HL-60 (cell line): ENCODE results near the gene TNP2.

Experiments used
- DNase-seq, 2 experiments: peaks; one replicate each; pipeline ENCODE4 v3.0.0-alpha.2; 2010 to 2020; ENCODE audit warnings: low read depth in 1 of 2, low spot score in 1 of 2
- H3K27ac ChIP-seq: fragments of 250-450 bp; sonication (Bioruptor Pico); replicated peaks from 2 replicates; pipeline ENCODE4 v1.5.1; 2020; ENCODE audit warnings: mild to moderate bottlenecking, moderate library complexity
- H3K27me3 ChIP-seq: fragments of 250-450 bp; sonication (Bioruptor Pico); 2 replicates; pipeline ENCODE4 v1.5.1; 2021; ENCODE audit warnings: mild to moderate bottlenecking, moderate library complexity; ENCODE audit not compliant: insufficient read depth, poor library complexity, severe bottlenecking
- H3K4me3 ChIP-seq: replicated peaks from 2 replicates; pipeline ENCODE4 v1.5.1; 2011; ENCODE audit warnings: mild to moderate bottlenecking, control low read depth, low read length; ENCODE audit not compliant: insufficient read depth
- GABPA ChIP-seq: IDR thresholded peaks from 2 replicates; pipeline ENCODE4 v1.6.1; 2012; ENCODE audit warnings: low read depth
- POLR2AphosphoS5 ChIP-seq: IDR thresholded peaks from 2 replicates; pipeline ENCODE4 v1.6.1; 2012; ENCODE audit warnings: low read depth
- SPI1 ChIP-seq: IDR thresholded peaks from 2 replicates; pipeline ENCODE4 v1.6.1; 2012; ENCODE audit warnings: low read depth, mild to moderate bottlenecking, borderline replicate concordance
- TF ChIP-seq, protein P1 (sequence below): IDR thresholded peaks from 2 replicates; pipeline ENCODE4 v1.6.1; 2012; ENCODE audit warnings: low read depth; ENCODE audit not compliant: insufficient replicate concordance
- TF ChIP-seq, protein P2 (sequence below): IDR thresholded peaks from one replicate; pipeline ENCODE4 v1.5.1; 2011; ENCODE audit warnings: low read length, control low read depth, inconsistent platforms; ENCODE audit not compliant: insufficient read depth

Gene TNP2

DNA sequence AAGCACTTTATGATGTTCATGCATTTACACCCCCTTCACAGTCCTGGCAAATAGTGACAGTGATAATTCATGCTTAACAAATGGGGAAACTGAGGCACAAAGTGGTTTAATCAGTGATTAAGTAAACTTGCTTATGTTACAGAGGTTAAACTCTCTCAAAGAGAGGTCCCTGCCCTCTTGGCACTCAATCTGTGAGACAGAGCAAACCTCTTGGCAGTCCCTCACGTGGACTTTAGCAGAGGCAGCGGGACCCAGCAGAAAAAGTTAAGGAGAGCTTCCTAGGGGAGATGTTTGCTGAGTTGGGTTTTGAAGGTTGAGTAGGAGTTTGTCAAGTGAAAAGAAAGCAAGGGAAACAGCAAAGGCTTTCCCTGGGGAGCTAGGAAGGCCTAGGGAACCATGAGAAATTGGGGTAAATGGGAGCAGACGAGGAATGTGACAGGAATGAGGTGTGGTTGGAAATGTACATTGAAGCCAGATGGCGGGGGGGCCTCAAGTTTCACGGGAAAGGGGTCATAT, 23.8 kb downstream of the TNP2 start:
- no peak overlapping the region for H3K27ac ChIP-seq
- DNase-seq = no peak
- no peaks in the 10 kb centered on the region for H3K27me3 ChIP-seq
- TF ChIP-seq, protein P1, sequence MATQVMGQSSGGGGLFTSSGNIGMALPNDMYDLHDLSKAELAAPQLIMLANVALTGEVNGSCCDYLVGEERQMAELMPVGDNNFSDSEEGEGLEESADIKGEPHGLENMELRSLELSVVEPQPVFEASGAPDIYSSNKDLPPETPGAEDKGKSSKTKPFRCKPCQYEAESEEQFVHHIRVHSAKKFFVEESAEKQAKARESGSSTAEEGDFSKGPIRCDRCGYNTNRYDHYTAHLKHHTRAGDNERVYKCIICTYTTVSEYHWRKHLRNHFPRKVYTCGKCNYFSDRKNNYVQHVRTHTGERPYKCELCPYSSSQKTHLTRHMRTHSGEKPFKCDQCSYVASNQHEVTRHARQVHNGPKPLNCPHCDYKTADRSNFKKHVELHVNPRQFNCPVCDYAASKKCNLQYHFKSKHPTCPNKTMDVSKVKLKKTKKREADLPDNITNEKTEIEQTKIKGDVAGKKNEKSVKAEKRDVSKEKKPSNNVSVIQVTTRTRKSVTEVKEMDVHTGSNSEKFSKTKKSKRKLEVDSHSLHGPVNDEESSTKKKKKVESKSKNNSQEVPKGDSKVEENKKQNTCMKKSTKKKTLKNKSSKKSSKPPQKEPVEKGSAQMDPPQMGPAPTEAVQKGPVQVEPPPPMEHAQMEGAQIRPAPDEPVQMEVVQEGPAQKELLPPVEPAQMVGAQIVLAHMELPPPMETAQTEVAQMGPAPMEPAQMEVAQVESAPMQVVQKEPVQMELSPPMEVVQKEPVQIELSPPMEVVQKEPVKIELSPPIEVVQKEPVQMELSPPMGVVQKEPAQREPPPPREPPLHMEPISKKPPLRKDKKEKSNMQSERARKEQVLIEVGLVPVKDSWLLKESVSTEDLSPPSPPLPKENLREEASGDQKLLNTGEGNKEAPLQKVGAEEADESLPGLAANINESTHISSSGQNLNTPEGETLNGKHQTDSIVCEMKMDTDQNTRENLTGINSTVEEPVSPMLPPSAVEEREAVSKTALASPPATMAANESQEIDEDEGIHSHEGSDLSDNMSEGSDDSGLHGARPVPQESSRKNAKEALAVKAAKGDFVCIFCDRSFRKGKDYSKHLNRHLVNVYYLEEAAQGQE = no peak
- TF ChIP-seq SPI1 = no peak
- TF ChIP-seq POLR2AphosphoS5 = no peak
- no peak for TF ChIP-seq GABPA
- TF ChIP-seq, protein P2, sequence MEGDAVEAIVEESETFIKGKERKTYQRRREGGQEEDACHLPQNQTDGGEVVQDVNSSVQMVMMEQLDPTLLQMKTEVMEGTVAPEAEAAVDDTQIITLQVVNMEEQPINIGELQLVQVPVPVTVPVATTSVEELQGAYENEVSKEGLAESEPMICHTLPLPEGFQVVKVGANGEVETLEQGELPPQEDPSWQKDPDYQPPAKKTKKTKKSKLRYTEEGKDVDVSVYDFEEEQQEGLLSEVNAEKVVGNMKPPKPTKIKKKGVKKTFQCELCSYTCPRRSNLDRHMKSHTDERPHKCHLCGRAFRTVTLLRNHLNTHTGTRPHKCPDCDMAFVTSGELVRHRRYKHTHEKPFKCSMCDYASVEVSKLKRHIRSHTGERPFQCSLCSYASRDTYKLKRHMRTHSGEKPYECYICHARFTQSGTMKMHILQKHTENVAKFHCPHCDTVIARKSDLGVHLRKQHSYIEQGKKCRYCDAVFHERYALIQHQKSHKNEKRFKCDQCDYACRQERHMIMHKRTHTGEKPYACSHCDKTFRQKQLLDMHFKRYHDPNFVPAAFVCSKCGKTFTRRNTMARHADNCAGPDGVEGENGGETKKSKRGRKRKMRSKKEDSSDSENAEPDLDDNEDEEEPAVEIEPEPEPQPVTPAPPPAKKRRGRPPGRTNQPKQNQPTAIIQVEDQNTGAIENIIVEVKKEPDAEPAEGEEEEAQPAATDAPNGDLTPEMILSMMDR = no peak
- no peak overlapping the region for H3K4me3 ChIP-seq

DNA sequence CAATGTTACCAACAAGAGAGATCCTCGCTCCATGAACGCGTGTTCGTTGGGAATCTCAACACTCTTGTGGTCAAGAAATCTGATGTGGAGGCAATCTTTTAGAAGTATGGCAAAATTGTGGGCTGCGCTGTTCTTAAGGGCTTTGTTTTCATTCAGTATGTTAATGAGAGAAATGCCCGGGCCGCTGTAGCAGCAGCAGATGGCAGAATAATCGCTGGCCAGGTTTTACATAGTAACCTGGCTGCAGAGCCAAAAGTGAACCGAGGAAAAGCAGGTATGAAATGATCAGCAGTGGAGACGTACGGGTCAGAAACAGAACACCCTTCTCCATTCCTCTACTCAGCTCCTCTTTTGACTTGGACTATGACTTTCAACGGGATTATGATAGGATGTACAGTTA, 26.5 kb downstream of the TNP2 start:
- DNase-seq = no peak
- H3K27ac ChIP-seq = no peak overlapping the region

DNA sequence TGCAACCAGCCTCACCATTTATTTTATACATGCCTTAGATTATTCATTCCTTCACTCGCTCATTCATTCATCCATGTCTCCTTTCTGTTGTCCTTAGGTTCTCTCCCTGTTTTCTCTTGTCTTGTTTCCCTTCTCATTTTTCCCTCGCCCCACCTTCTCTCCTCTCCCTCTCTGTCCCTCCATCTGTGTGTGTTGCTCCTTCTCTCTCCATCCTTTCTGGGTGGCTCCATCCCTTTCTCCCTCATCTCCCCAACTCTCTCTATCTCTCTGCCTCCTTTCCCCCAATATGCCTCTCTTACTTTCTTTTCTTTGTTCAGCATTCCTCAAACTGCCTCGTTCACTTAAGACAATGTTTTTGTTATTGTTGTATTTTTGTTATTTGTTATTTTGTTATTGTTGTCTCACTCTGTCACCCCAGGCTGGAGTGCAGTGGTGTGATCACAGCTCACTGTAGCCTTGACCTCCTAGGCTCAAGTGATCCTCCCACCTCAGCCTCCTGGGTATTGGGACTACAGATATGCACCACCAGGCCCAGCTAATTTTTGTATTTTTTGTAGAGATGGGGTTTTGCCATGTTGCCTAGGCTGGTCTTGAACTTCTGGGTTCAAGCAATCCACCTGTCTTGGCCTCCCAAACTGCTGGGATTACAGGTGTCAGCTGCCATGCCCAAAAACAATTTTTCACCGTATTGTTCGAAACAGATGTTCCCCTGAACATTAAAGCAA, 27.5 kb downstream of the TNP2 start:
- TF ChIP-seq, protein P2 = no peak
- no peak for TF ChIP-seq POLR2AphosphoS5
- no peak for TF ChIP-seq GABPA
- TF ChIP-seq, protein P1 = no peak
- no peak for TF ChIP-seq SPI1
- H3K27ac ChIP-seq = no peak overlapping the region
- H3K4me3 ChIP-seq = no peak overlapping the region
- DNase-seq = no peak
- H3K27me3 ChIP-seq = no peaks in the 10 kb centered on the region

More for the DNA sequence above, 26.5 kb downstream of the TNP2 start:
- Histone ChIP-seq H3K4me3 (no peak overlapping the region), H3K27me3 (no peaks in the 10 kb centered on the region)
- TF ChIP-seq, protein P2 = no peak
- TF ChIP-seq SPI1 (no peak), GABPA (no peak), POLR2AphosphoS5 (no peak)
- TF ChIP-seq, protein P1 = no peak
